Left lung (tissue), 10 donors: ENCODE measurements around the gene STAU1. TPM values are rescaled to one million over a fixed set of nuclear protein-coding genes. Genes with fewer than 3 reads are reported as not detected.
A peak's percentile ranks its signal among the peaks of the same experiment; 100 is the strongest.

Experiments
- ATAC-seq: fragments of 200-7000 bp; cut with Tn5 transposase; one replicate; pipeline ENCODE4 v1.9.1; 2020; ENCODE audit warnings: moderate library complexity
- DNase-seq, 4 donors: peaks; one replicate each; pipeline ENCODE4 v3.0.0-alpha.2; 2013 to 2020
- H3K27ac ChIP-seq, 2 donors: fragments of 200-600 bp; sonication (generic) in 1 of 2; one replicate each; pipeline versions ENCODE4 v1.5.0 to v1.8.0; 2020 to 2021
- H3K27me3 ChIP-seq, 2 donors: fragments of 200-600 bp; sonication (generic) in 1 of 2; one replicate each; pipeline versions ENCODE4 v1.5.0 to v1.8.0; 2020 to 2021
- H3K36me3 ChIP-seq, 2 donors: fragments of 200-600 bp; sonication (generic) in 1 of 2; one replicate each; pipeline versions ENCODE4 v1.5.0 to v1.8.0; 2020 to 2021
- H3K4me1 ChIP-seq, 2 donors: fragments of 200-600 bp; one replicate each; pipeline ENCODE4 v1.8.0; 2021
- H3K4me3 ChIP-seq, 2 donors: fragments of 200-600 bp; sonication (generic) in 1 of 2; one replicate each; pipeline versions ENCODE4 v1.5.0 to v1.8.0; 2020 to 2021; ENCODE audit warnings: mild to moderate bottlenecking in 1 of 2
- H3K9me3 ChIP-seq, 2 donors: fragments of 200-600 bp; sonication (generic) in 1 of 2; one replicate each; pipeline versions ENCODE4 v1.5.0 to v1.8.0; 2020 to 2021
- intact Hi-C, 2 donors: fragments of 100-400 bp; cut with DNase I; formaldehyde crosslinking; loops; one replicate each; pipeline versions ENCODE4 v1.11.2 to v1.14.2; 2022
- polyA plus RNA-seq, 6 donors: library from polyadenylated mRNA; unstranded; fragments of 120-200 nt; gene quantifications; one replicate each; pipeline ENCODE4 v1.2.1, GENCODE V29; 2013; ENCODE audit not compliant: insufficient read length in 6 of 6
- total RNA-seq, 2 donors: library from RNA; stranded (reverse); fragmentation: NEBNext Ultra II Directional; extraction: Animal tissue kit (Norgen Biotek cat#: 25700); gene quantifications; one replicate each; pipeline ENCODE4 v1.2.1, GENCODE V29; 2021
- TF ChIP-seq, protein P1 (sequence below), 2 donors: fragments of 200-600 bp; sonication (generic) in 1 of 2; IDR thresholded peaks; one replicate each; pipeline versions ENCODE4 v1.5.0 to v1.8.0; 2021; ENCODE audit warnings: antibody characterized with exemption in 2 of 2
- donor health status: DM: no; HTN: yes; CAD: no.
- donor health status: DM: no; HTN: no; CAD: no.

Gene STAU1
- total and polyA plus RNA-seq, 8 donors = 68.6 to 103 (median 98.5) TPM

- TF ChIP-seq, protein P1, sequence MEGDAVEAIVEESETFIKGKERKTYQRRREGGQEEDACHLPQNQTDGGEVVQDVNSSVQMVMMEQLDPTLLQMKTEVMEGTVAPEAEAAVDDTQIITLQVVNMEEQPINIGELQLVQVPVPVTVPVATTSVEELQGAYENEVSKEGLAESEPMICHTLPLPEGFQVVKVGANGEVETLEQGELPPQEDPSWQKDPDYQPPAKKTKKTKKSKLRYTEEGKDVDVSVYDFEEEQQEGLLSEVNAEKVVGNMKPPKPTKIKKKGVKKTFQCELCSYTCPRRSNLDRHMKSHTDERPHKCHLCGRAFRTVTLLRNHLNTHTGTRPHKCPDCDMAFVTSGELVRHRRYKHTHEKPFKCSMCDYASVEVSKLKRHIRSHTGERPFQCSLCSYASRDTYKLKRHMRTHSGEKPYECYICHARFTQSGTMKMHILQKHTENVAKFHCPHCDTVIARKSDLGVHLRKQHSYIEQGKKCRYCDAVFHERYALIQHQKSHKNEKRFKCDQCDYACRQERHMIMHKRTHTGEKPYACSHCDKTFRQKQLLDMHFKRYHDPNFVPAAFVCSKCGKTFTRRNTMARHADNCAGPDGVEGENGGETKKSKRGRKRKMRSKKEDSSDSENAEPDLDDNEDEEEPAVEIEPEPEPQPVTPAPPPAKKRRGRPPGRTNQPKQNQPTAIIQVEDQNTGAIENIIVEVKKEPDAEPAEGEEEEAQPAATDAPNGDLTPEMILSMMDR (IDR thresholded peaks at IDR 0.05) = peak; percentile 81 to 93
- Histone ChIP-seq H3K4me3 (no peak overlapping the region), H3K4me1 (peaks cover 8 to 29% of the 10 kb centered on the region in 2 donors), H3K36me3 (peaks cover 0 to 9% of the 10 kb centered on the region in 2 donors), H3K27ac (no peak overlapping the region), H3K27me3 (no peaks in the 10 kb centered on the region), H3K9me3 (no peaks in the 10 kb centered on the region)
- peak; percentile 85 to 95 (median 94) for DNase-seq
- intact Hi-C loops = loop anchor here in 1 of 2 donors (5.0 kb wide), 1 partner anchor 85 kb away; no protein-coding TSS in a partner anchor
- ATAC-seq = peak; percentile 84
Measured at GRCh38 chr20:49216991-49217578, 29.0 kb upstream of the STAU1 start.

DNA sequence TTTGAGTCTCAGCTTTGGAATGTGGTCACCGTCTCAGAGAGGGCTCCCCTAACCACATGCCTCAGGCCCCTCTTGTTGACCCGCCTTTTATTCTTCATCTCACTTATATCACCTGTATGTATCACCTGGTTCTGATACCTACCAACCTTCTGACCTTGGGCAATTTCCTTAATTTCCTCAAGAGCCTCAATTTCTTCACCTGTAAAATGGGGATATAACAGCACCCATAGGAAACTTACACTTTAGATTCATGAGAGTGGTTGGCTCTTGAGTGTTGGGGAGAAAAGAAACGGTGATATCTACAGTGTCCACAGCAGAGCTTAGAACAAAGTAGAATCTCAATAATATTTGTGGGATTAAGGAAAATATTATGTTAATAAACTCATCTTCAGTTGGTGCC, 27.1 kb upstream of the STAU1 start:
- DNase-seq (no peak), ATAC-seq (no peak)
- Histone ChIP-seq H3K36me3 (no peaks in the 10 kb centered on the region), H3K27me3 (no peaks in the 10 kb centered on the region), H3K9me3 (peaks cover 0 to 4% of the 10 kb centered on the region in 2 donors), H3K27ac (no peak overlapping the region), H3K4me3 (no peak overlapping the region), H3K4me1 (peaks cover 3 to 22% of the 10 kb centered on the region in 2 donors)
- TF ChIP-seq, protein P1 (IDR thresholded peaks at IDR 0.05) = no peak
- intact Hi-C loops = loop anchor here in 1 of 2 donors (5.0 kb wide), 1 partner anchor 83 kb away; no protein-coding TSS in a partner anchor

- TF ChIP-seq, protein P1 (IDR thresholded peaks at IDR 0.05) = no peak
- ATAC-seq (no peak), DNase-seq (no peak)
- peaks cover 0 to 16% of the 10 kb centered on the region in 2 donors for H3K4me1 ChIP-seq
- intact Hi-C loops = no loop called here
- H3K9me3 ChIP-seq = peaks cover 0 to 10% of the 10 kb centered on the region in 2 donors
- no peak overlapping the region for H3K27ac ChIP-seq
- no peak overlapping the region for H3K4me3 ChIP-seq
- no peaks in the 10 kb centered on the region for H3K36me3 ChIP-seq
- H3K27me3 ChIP-seq = no peaks in the 10 kb centered on the region
Measured at GRCh38 chr20:49214571-49214970, 26.4 kb upstream of the STAU1 start.

DNA sequence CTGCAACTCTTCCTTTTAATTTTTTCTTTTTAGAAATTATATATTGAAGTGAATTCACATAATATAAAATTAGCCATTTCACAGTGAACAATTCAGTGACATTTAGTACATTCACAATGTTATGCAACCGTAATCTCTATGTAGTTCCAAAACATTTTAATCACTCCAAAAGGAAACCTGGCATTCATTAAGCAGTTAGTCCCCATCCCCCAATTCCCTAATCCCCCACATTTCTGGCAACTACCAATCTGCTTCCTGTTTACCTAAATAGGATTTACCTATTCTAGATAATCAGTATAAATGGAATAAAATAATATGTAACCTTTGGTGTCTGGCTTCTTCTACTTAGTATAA, 22.6 kb upstream of the STAU1 start:
- intact Hi-C loops = no loop called here

GRCh38 chr20:49210101-49210756, 22.1 kb upstream of the STAU1 start:
- TF ChIP-seq, protein P1 (IDR thresholded peaks at IDR 0.05) = no peak
- no peak overlapping the region for H3K27ac ChIP-seq
- H3K9me3 ChIP-seq = peaks cover 0 to 10% of the 10 kb centered on the region in 2 donors
- no peaks in the 10 kb centered on the region for H3K36me3 ChIP-seq
- H3K27me3 ChIP-seq = no peaks in the 10 kb centered on the region
- no peak overlapping the region for H3K4me3 ChIP-seq
- intact Hi-C loops = no loop called here
- peak in 1 of 4 donors; percentile 29 for DNase-seq
- ATAC-seq = peak; percentile 91
- H3K4me1 ChIP-seq = no peaks in the 10 kb centered on the region

More for the DNA sequence above, 22.6 kb upstream of the STAU1 start:
- TF ChIP-seq, protein P1 (IDR thresholded peaks at IDR 0.05) = no peak
- no peak for DNase-seq
- ATAC-seq = peak; percentile 52
- H3K4me3 ChIP-seq = no peak overlapping the region
- H3K27ac ChIP-seq = no peak overlapping the region
- no peaks in the 10 kb centered on the region for H3K4me1 ChIP-seq
- H3K36me3 ChIP-seq = no peaks in the 10 kb centered on the region
- H3K9me3 ChIP-seq = peaks cover 0 to 10% of the 10 kb centered on the region in 2 donors
- no peaks in the 10 kb centered on the region for H3K27me3 ChIP-seq
